PC-9 (cell line): ENCODE data around the gene MOV10. TPM values are rescaled to one million over a fixed set of nuclear protein-coding genes. Genes with fewer than 3 reads are reported as not detected.

Experiments
- BruUV-seq: library from RNA; stranded (reverse); fragments of 400-500 nt; replicated peaks from 2 replicates; lab custom pipeline; 2021; lab: Mats Ljungman, UMichigan
- CTCF ChIA-PET: fragments of 300-600 bp; sonication (Branson Sonifier 250); formaldehyde crosslinking; loops from one replicate; lab custom pipeline; 2022; ENCODE audit warnings: antibody characterized with exemption; lab: Charles Lee
- POLR2A ChIA-PET: fragments of 300-600 bp; sonication (Branson Sonifier 250); formaldehyde crosslinking; loops from one replicate; lab custom pipeline; 2022; ENCODE audit warnings: antibody characterized with exemption; ENCODE audit not compliant: unreplicated experiment; lab: Charles Lee
- DNase-seq, 2 experiments: peaks; one replicate each; pipeline versions ENCODE4 v3.0.0 to v3.0.0-alpha.2; 2015 to 2022; ENCODE audit warnings: mixed read lengths in 1 of 2
- H2AFZ ChIP-seq: fragments of 200-600 bp; sonication (generic); 2 replicates; pipeline ENCODE4 v1.8.1; 2017; ENCODE audit warnings: antibody characterized with exemption
- H3F3A ChIP-seq: fragments of 200-600 bp; sonication (generic); 2 replicates; pipeline ENCODE4 v1.8.1; 2017; ENCODE audit warnings: antibody characterized with exemption, mild to moderate bottlenecking, low read depth; ENCODE audit not compliant: insufficient read depth
- H3K27ac ChIP-seq: fragments of 200-600 bp; sonication (generic); 2 replicates; pipeline ENCODE4 v1.6.1; 2016; ENCODE audit warnings: mixed run types
- H3K27me3 ChIP-seq: fragments of 200-600 bp; sonication (generic); 2 replicates; pipeline ENCODE4 v1.6.1; 2016; ENCODE audit warnings: low read depth, mixed run types; ENCODE audit not compliant: insufficient read depth
- H3K36me3 ChIP-seq: fragments of 200-600 bp; sonication (generic); 2 replicates; pipeline ENCODE4 v1.6.1; 2016; ENCODE audit warnings: low read depth, mixed run types
- H3K4me1 ChIP-seq: fragments of 200-600 bp; sonication (generic); replicated peaks from 2 replicates; pipeline ENCODE4 v1.6.1; 2016; ENCODE audit warnings: mixed run types; ENCODE audit not compliant: insufficient read depth
- H3K4me2 ChIP-seq: fragments of 200-600 bp; sonication (generic); 2 replicates; pipeline ENCODE4 v1.6.1; 2017; ENCODE audit warnings: mixed run types
- H3K4me3 ChIP-seq: fragments of 200-600 bp; sonication (generic); 2 replicates; pipeline ENCODE4 v1.6.1; 2016; ENCODE audit warnings: mixed run types
- H3K79me2 ChIP-seq: fragments of 200-600 bp; sonication (generic); 2 replicates; pipeline ENCODE4 v1.6.1; 2017; ENCODE audit warnings: low read depth, mixed run types
- H3K9me2 ChIP-seq: fragments of 200-600 bp; sonication (generic); 2 replicates; pipeline ENCODE4 v1.8.1; 2017; ENCODE audit warnings: mild to moderate bottlenecking; ENCODE audit not compliant: insufficient read depth
- H3K9me3 ChIP-seq: fragments of 200-600 bp; sonication (generic); 2 replicates; pipeline ENCODE4 v1.8.1; 2016; ENCODE audit warnings: low read depth; ENCODE audit not compliant: insufficient read depth
- H4K20me1 ChIP-seq: fragments of 200-600 bp; sonication (generic); 2 replicates; pipeline ENCODE4 v1.8.1; 2017; ENCODE audit not compliant: insufficient read depth
- EZH2 ChIP-seq: fragments of 200-600 bp; sonication (generic); IDR thresholded peaks from 2 replicates; pipeline ENCODE4 v1.8.0; 2017; ENCODE audit warnings: antibody characterized with exemption, low read depth
- intact Hi-C: fragments of 100-400 bp; cut with micrococcal nuclease; formaldehyde crosslinking; loops from one replicate; pipeline ENCODE4 v1.10.0; 2022; ENCODE audit not compliant: unreplicated experiment
- total RNA-seq: library from RNA; stranded (reverse); gene quantifications from 2 replicates; pipeline ENCODE4 v1.2.3, GENCODE V29; 2021
- TF ChIP-seq, protein P1 (sequence below): fragments of 200-600 bp; sonication (generic); conservative IDR thresholded peaks from 2 replicates; pipeline ENCODE4 v1.6.1; 2017; ENCODE audit warnings: mixed run types, antibody characterized with exemption, mild to moderate bottlenecking, moderate library complexity

Gene MOV10
- total RNA-seq, 1 experiment from 2014 or later = 73.7 TPM

DNA sequence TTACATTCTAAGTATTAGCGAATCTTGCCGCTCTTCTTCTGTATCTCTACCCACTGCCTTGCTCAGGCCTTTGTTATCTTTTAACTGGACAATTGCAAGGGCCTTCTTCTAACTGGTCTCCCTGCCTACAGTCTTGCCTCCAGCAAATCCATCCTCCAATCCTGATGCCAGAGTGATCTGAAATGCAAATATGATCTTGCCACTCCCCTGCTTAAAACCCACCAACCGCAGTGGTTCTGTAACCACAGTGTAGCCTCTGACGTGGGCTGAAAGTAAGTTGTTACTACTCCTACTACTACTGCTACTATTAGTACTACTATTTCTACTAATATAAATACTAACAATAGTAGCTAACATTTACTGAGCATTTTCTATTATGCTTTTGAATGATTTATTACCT is 12.4 kb downstream of the MOV10 start:
- no peak for TF ChIP-seq EZH2
- TF ChIP-seq, protein P1, sequence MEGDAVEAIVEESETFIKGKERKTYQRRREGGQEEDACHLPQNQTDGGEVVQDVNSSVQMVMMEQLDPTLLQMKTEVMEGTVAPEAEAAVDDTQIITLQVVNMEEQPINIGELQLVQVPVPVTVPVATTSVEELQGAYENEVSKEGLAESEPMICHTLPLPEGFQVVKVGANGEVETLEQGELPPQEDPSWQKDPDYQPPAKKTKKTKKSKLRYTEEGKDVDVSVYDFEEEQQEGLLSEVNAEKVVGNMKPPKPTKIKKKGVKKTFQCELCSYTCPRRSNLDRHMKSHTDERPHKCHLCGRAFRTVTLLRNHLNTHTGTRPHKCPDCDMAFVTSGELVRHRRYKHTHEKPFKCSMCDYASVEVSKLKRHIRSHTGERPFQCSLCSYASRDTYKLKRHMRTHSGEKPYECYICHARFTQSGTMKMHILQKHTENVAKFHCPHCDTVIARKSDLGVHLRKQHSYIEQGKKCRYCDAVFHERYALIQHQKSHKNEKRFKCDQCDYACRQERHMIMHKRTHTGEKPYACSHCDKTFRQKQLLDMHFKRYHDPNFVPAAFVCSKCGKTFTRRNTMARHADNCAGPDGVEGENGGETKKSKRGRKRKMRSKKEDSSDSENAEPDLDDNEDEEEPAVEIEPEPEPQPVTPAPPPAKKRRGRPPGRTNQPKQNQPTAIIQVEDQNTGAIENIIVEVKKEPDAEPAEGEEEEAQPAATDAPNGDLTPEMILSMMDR = no peak
- Histone ChIP-seq H3K36me3 (no peaks in the 10 kb centered on the region; the same call in 1 of the 2 replicates), H3K27ac (no peak overlapping the region), H3K27me3 (no peaks in the 10 kb centered on the region), H3K4me1 (no peaks in the 10 kb centered on the region), H3K4me2 (no peak overlapping the region), H4K20me1 (no peaks in the 10 kb centered on the region), H3K4me3 (no peak overlapping the region), H3F3A (no peaks in the 10 kb centered on the region), H3K79me2 (0 out of 2 replicates have a peak, but pooled peaks cover 7% of the 10 kb centered on the region), H3K9me3 (no peaks in the 10 kb centered on the region), H2AFZ (no peak overlapping the region), H3K9me2 (no peaks in the 10 kb centered on the region)
- no TSS peak for BruUV-seq
- ChIA-PET POLR2A (interaction anchor here (0.6 kb wide), 1 partner anchor 11 kb away, joined by 8 read pairs; no protein-coding TSS in a partner anchor), CTCF (no interaction called here)
- DNase-seq = no peak
- intact Hi-C loops = no loop called here

GRCh38 chr1:112687361-112687760 is 12.9 kb downstream of the MOV10 start:
- no peaks in the 10 kb centered on the region for H3K27me3 ChIP-seq
- DNase-seq = no peak

DNA sequence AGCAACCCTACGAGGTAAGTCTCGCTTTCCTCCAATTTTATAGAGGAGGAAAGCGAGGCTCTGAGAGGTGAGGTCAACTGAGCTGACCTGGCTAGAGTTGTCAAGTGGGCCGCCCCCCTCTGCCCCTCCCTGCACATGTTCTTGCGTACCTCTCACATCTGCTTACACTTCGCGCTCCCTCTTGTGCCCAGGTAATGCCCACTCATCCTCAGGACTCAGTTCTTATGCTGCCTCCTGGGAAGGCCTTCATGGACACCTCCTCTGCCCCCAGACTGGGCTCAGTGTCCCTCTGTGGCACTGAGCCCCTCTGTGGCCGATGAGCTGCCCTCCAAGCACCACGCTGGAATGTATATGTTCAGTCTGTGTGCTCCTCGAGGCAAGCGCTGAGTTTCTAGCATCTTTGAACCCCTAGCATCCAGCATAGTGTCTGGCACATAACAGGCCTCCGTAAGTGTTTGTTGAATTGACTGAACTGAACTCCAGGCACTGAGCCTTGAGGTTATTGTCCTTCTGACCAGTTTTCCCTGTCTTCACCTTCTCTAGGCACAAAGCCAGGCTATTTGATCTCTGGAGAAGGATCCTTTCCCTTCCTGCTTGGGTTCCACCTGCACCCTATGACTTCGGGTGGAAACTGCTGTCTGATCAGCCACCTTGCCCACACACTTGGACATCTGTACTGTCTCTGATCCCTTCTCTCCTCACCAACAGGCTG is 13.5 kb downstream of the MOV10 start:
- DNase-seq = no peak
- Histone ChIP-seq H3K27ac (no peak overlapping the region), H3K9me2 (no peaks in the 10 kb centered on the region), H2AFZ (no peak overlapping the region), H4K20me1 (no peaks in the 10 kb centered on the region), H3K9me3 (no peaks in the 10 kb centered on the region), H3K4me3 (no peak overlapping the region), H3F3A (no peaks in the 10 kb centered on the region), H3K36me3 (peaks cover 1% of the 10 kb centered on the region; the same call in 1 of the 2 replicates), H3K4me2 (no peak overlapping the region), H3K4me1 (no peaks in the 10 kb centered on the region), H3K79me2 (0 out of 2 replicates have a peak, but pooled peaks cover 7% of the 10 kb centered on the region), H3K27me3 (no peaks in the 10 kb centered on the region)
- BruUV-seq = no TSS peak
- POLR2A ChIA-PET = no interaction called here
- intact Hi-C loops = no loop called here
- CTCF ChIA-PET = no interaction called here
- no peak for TF ChIP-seq EZH2
- TF ChIP-seq, protein P1 = no peak

More at GRCh38 chr1:112687361-112687760, 12.9 kb downstream of the MOV10 start:
- H3K36me3 ChIP-seq = no peaks in the 10 kb centered on the region; the same call in 1 of the 2 replicates
- TF ChIP-seq EZH2 = no peak
- TF ChIP-seq, protein P1 = no peak
- no peaks in the 10 kb centered on the region for H4K20me1 ChIP-seq
- 0 out of 2 replicates have a peak, but pooled peaks cover 7% of the 10 kb centered on the region for H3K79me2 ChIP-seq
- POLR2A ChIA-PET = no interaction called here
- H3K4me1 ChIP-seq = no peaks in the 10 kb centered on the region
- H3K4me3 ChIP-seq = no peak overlapping the region
- no peak overlapping the region for H3K4me2 ChIP-seq
- no peaks in the 10 kb centered on the region for H3K9me2 ChIP-seq
- CTCF ChIA-PET = no interaction called here
- H3K9me3 ChIP-seq = no peaks in the 10 kb centered on the region
- intact Hi-C loops = no loop called here
- BruUV-seq = no TSS peak
- H3K27ac ChIP-seq = no peak overlapping the region
- no peak overlapping the region for H2AFZ ChIP-seq
- no peaks in the 10 kb centered on the region for H3F3A ChIP-seq
